ENCODE measurements around the gene ARHGAP19.

DNA sequence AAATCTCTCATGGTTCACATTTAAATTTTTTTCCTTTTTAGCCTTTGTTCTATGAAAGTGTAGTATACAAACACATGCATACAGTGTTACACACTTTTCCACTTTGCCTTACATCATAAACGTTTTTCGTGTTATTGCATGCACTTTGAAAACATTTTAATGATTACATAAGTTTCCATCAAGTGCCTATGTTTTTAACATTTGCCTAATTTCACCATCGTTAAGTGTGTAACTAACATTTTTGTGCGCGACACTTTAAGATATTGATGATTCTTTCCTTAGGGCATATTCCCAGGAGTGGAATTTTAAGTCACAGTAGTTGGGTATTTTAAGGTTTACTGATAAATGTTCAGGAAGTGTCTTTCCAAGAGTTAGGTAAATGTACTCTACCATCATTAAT, 43.6 kb upstream of the ARHGAP19 start:
- TF ChIP-seq, protein P1, sequence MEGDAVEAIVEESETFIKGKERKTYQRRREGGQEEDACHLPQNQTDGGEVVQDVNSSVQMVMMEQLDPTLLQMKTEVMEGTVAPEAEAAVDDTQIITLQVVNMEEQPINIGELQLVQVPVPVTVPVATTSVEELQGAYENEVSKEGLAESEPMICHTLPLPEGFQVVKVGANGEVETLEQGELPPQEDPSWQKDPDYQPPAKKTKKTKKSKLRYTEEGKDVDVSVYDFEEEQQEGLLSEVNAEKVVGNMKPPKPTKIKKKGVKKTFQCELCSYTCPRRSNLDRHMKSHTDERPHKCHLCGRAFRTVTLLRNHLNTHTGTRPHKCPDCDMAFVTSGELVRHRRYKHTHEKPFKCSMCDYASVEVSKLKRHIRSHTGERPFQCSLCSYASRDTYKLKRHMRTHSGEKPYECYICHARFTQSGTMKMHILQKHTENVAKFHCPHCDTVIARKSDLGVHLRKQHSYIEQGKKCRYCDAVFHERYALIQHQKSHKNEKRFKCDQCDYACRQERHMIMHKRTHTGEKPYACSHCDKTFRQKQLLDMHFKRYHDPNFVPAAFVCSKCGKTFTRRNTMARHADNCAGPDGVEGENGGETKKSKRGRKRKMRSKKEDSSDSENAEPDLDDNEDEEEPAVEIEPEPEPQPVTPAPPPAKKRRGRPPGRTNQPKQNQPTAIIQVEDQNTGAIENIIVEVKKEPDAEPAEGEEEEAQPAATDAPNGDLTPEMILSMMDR (IDR thresholded peaks at IDR 0.05) = no peak
- no peak for TF ChIP-seq POLR2AphosphoS5 (IDR thresholded peaks at IDR 0.05)
